Tibial artery (tissue), 4 donors: Measurements from ENCODE around the gene DCST1.

Experiments
- DNase-seq, 2 donors: peaks; one replicate each; pipeline ENCODE4 v3.0.0-alpha.2; 2019
- H3K27ac ChIP-seq, 2 donors: fragments of 200-600 bp; sonication (generic) in 1 of 2; 1 replicate in 1 of 2; 2 replicates in 1 of 2; pipeline ENCODE4 v1.5.1; 2018 to 2019; ENCODE audit warnings: mild to moderate bottlenecking in 1 of 2
- H3K27me3 ChIP-seq, 2 donors: fragments of 200-600 bp; sonication (generic) in 1 of 2; one replicate each; pipeline versions ENCODE4 v1.5.1 to v1.6.0; 2016 to 2019
- H3K36me3 ChIP-seq, 3 donors: fragments of 200-600 bp; sonication (generic) in 2 of 3; one replicate each; pipeline ENCODE4 v1.5.1; 2016 to 2019; ENCODE audit warnings: mild to moderate bottlenecking in 2 of 3
- H3K4me1 ChIP-seq, 4 donors: fragments of 200-600 bp; sonication (generic) in 2 of 4; 1 replicate in 3 of 4; 2 replicates in 1 of 4; pipeline ENCODE4 v1.5.1; 2016 to 2019
- H3K4me3 ChIP-seq, 2 donors: fragments of 200-600 bp; sonication (generic) in 1 of 2; 1 replicate in 1 of 2; 2 replicates in 1 of 2; pipeline ENCODE4 v1.5.1; 2018 to 2019; ENCODE audit warnings: mild to moderate bottlenecking in 2 of 2
- H3K9me3 ChIP-seq, 3 donors: fragments of 200-600 bp; sonication (generic) in 1 of 3; one replicate each; pipeline ENCODE4 v1.5.1; 2016 to 2019
- intact Hi-C: fragments of 100-400 bp; cut with DNase I; formaldehyde crosslinking; loops from one replicate; pipeline ENCODE4 v1.15.0; 2023; ENCODE audit warnings: low total_unique reads
- TF ChIP-seq, protein P1 (sequence below), 2 experiments: fragments of 200-600 bp in 1 of 2; fragments of 450-650 bp in 1 of 2; IDR thresholded peaks; one replicate each; pipeline ENCODE4 v1.5.1; 2017 to 2019; ENCODE audit warnings: antibody characterized with exemption in 2 of 2, mild to moderate bottlenecking in 1 of 2, moderate library complexity in 1 of 2

DCST1 gene

GRCh38 chr1:155017041-155017945, 16.3 kb upstream of the DCST1 start:
- Histone ChIP-seq H3K36me3 (peaks cover 0 to 34% (median 24%) of the 10 kb centered on the region in 3 donors), H3K27me3 (no peaks in the 10 kb centered on the region), H3K4me3 (peak overlapping the region; percentile 47 to 59), H3K4me1 (peaks cover 0 to 31% (median 24%) of the 10 kb centered on the region in 4 donors), H3K27ac (peak overlapping the region; percentile 83 to 88), H3K9me3 (no peaks in the 10 kb centered on the region)
- TF ChIP-seq, protein P1, sequence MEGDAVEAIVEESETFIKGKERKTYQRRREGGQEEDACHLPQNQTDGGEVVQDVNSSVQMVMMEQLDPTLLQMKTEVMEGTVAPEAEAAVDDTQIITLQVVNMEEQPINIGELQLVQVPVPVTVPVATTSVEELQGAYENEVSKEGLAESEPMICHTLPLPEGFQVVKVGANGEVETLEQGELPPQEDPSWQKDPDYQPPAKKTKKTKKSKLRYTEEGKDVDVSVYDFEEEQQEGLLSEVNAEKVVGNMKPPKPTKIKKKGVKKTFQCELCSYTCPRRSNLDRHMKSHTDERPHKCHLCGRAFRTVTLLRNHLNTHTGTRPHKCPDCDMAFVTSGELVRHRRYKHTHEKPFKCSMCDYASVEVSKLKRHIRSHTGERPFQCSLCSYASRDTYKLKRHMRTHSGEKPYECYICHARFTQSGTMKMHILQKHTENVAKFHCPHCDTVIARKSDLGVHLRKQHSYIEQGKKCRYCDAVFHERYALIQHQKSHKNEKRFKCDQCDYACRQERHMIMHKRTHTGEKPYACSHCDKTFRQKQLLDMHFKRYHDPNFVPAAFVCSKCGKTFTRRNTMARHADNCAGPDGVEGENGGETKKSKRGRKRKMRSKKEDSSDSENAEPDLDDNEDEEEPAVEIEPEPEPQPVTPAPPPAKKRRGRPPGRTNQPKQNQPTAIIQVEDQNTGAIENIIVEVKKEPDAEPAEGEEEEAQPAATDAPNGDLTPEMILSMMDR (IDR thresholded peaks at IDR 0.05): peak; percentile 99
- intact Hi-C loops: loop anchor here (5.0 kb wide), 1 partner anchor 55 kb away; the partner anchor contains the start of gene PYGO2
- peak; percentile 80 to 96 for DNase-seq

- H3K27ac ChIP-seq: peak overlapping the region; percentile 83 to 88
- DNase-seq: peak in 1 of 2 donors; percentile 65
- H3K4me3 ChIP-seq: peak overlapping the region; percentile 47 to 59
- H3K4me1 ChIP-seq: peaks cover 0 to 25% (median 19%) of the 10 kb centered on the region in 4 donors
- intact Hi-C loops: loop anchor here (5.0 kb wide), 1 partner anchor 56 kb away; the partner anchor contains the start of gene PYGO2
- H3K36me3 ChIP-seq: peaks cover 0 to 34% (median 24%) of the 10 kb centered on the region in 3 donors
- TF ChIP-seq, protein P1 (IDR thresholded peaks at IDR 0.05): no peak
- H3K27me3 ChIP-seq: no peaks in the 10 kb centered on the region
- H3K9me3 ChIP-seq: no peaks in the 10 kb centered on the region
Measured at GRCh38 chr1:155017946-155018316, 15.7 kb upstream of the DCST1 start.

- peak in 1 of 2 donors; percentile 59 for DNase-seq
- Histone ChIP-seq H3K27me3 (no peaks in the 10 kb centered on the region), H3K27ac (peak overlapping the region in 1 of 2 donors; percentile 83), H3K36me3 (peaks cover 0 to 29% (median 24%) of the 10 kb centered on the region in 3 donors), H3K4me1 (peaks cover 0 to 20% (median 18%) of the 10 kb centered on the region in 4 donors), H3K4me3 (no peak overlapping the region), H3K9me3 (no peaks in the 10 kb centered on the region)
- intact Hi-C loops: loop anchor here (5.0 kb wide), 1 partner anchor 56 kb away; the partner anchor contains the start of gene PYGO2
- TF ChIP-seq, protein P1 (IDR thresholded peaks at IDR 0.05): no peak
Measured at GRCh38 chr1:155018617-155019348, 14.8 kb upstream of the DCST1 start.

DNA sequence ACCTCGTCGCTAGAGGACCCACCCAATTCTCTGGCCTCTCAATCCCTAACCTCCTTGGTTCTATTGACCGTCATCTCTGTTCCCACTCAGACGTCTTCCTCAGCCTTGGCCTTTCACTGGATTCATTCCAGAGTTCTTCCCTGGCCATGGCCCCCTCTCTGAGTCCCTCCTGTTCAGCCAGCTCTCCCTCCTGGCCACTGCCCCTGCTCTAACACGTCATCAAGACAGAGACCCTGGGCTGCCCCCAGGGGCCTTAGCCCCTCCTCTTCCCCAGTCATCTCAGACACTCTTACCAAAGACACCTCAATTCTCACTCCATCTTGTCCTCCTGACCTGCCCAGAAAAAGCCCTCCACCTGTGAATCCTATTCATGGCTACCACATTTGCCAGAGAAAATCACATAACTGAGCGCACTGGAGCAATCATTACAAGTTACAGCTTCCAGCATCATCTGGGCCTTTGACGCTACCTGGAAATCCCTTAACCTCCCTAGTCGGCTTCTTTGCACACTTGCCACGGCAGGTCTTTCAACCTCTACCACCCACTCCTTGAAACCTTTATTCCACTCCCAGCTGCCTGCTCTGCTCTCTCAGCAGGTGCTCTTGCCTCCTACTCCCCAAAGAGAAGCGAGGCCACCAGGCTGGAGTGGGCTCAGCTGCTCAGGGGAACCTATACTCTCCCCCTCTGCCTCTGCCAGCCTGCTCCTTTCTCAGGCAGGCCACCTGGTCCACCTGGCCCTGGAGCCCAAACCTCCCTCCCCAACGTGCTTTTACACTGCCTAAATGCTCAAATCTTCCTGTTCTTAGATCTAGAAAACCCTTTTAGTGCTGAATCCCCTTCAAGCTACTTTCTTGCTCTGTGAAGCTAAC, 14.0 kb upstream of the DCST1 start:
- intact Hi-C loops: loop anchor here (5.0 kb wide), 1 partner anchor 57 kb away; the partner anchor contains the start of gene PYGO2
- DNase-seq: peak in 1 of 2 donors; percentile 56
- no peaks in the 10 kb centered on the region for H3K9me3 ChIP-seq
- no peak overlapping the region for H3K4me3 ChIP-seq
- H3K36me3 ChIP-seq: peaks cover 0 to 21% (median 20%) of the 10 kb centered on the region in 3 donors
- TF ChIP-seq, protein P1 (IDR thresholded peaks at IDR 0.05): no peak
- H3K27ac ChIP-seq: no peak overlapping the region
- peaks cover 0 to 20% (median 18%) of the 10 kb centered on the region in 4 donors for H3K4me1 ChIP-seq
- no peaks in the 10 kb centered on the region for H3K27me3 ChIP-seq
